NCI-H1930 (cell line): ENCODE results near the gene SIVA1.

Source experiments
- DNase-seq, 2 experiments: peaks; one replicate each; lab custom pipeline; 2025; lab: John Stamatoyannopoulos, UW

SIVA1 gene

DNA sequence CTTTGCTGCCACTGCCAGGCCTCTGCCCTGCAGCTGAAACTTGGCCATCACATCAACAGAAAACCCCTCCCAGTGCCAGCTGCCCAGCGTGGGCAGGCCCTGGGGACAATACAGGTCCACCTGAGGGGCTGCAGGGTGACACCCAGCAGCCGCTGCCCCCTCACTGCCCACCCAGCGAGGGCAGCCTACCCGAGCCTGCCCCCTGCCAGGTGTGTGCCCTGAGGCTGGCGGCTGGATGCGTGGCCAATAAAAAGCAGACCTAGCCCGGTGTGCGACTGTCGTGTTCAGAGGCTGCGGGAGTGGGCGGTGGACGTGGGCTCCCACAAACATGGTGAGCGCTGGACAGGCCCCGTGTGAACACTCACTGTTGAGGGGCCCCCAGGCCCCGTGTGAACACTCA lies 33.6 kb upstream of the SIVA1 start:
- no peak for DNase-seq

DNA sequence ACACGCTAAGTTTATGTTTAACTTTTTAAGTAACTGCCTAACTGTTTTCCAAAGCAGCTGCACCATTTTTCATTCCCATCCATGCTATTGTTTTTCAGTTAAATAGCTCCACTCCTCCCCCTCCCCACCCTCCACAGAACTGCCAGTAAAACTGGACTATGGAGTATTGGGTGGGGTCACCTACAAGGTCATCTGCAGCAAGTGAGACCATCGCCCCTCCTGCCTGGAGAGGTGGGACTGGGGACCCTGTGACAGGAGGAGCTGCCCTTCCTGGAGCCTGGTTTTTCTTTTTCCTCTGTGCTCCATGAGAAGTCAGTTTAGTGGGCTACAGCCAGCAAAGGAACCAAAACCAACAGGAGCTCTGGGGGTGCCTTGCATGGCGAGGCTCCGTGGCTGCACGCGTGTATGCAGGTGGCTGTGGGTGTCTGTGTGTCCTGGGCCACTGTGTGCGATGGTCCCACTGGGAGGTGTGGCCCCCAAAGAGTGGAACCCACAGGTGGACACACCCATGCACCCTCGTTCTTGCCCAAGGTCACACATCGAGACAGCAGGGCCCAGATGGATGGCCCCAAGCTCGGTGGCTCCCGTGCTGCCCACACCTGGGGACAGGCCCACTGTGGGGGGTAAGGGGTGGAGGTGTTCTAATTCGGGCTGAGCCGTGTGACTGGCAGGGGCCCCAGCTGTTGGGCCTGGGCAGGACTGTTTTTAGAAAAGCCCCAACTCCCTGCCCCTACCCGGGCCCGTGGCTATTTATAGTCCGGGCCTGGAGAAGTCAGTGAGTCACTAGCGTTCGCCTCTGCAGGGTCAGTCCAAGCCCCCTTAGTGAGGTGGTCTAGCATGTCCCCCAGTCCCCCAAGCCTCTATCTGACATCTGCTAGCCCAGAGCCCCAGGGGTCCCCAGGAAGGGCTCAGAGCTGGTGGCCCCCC lies 31.2 kb upstream of the SIVA1 start:
- DNase-seq, result no peak

GRCh38 chr14:104722938-104723650 lies 29.9 kb upstream of the SIVA1 start:
- DNase-seq, result no peak

DNA sequence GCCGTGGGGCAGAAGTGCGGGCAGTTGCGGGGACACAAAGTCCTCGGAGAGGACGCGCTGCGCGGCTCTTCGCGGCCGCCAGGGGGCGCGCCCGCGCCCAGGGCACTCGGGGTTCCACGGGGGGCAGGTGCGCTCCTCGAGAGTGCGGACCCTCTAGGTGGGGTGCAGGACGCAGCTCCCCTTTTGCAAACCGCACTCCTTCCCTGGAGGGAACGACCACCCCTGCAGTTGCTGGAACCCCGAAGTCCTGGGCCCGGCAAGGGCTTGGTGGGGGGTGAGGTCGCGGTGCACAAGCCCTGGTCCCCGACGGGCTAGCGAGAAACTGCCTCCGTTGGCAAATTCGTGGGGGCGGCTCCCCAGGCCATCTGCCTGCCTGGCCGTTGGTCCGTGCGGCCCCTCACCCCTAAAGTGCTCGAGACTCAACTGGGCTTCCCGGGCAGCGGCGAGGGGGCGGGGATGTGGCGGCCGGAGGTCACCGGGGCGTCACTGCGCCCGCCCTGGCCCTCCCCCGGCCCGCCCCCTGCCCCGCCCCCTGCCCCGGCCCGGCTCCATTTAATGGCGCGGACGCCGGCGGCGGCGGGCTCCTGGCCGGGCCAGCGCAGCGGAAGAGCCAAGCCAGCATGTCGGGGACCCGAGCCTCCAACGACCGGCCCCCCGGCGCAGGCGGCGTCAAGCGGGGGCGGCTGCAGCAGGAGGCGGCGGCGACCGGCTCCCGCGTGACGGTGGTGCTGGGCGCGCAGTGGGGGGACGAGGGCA lies 29.1 kb upstream of the SIVA1 start, which contains the start of gene ADSS1:
Gene ADSS1 (plus strand): TSS at position 579 of the 756 bp plus-strand sequence. CDS start 42 bp downstream, at position 621.
- DNase-seq, result peak; percentile 22 to 55

DNA sequence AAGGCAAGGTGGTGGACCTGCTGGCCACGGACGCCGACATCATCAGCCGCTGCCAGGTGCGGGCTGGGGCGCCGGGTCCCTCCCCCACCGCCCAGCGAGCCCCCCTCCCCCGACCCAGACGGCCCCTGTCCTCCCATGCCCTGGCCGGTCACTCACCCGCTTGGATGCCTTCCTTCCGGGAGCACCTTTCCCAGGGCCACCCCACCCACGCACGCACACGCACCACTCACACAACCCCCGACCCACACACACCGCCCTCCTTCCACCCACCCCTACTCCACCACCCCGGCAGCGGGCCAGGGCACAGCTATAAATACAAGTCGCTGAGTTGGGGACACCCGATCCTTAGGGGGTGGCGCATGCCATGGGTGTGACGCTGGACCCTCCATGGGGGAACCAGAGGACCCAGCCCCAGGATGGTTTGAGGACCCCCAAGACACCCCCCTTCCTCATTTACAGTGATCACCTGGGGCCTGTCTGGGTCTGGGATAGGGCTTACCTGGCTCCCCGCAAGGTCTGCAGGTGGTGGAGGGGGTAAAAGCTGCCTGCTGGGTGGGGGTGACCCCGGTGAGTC lies 28.5 kb upstream of the SIVA1 start:
- no peak for DNase-seq

GRCh38 chr14:104724981-104725771 lies 27.8 kb upstream of the SIVA1 start:
- DNase-seq, result no peak

DNA sequence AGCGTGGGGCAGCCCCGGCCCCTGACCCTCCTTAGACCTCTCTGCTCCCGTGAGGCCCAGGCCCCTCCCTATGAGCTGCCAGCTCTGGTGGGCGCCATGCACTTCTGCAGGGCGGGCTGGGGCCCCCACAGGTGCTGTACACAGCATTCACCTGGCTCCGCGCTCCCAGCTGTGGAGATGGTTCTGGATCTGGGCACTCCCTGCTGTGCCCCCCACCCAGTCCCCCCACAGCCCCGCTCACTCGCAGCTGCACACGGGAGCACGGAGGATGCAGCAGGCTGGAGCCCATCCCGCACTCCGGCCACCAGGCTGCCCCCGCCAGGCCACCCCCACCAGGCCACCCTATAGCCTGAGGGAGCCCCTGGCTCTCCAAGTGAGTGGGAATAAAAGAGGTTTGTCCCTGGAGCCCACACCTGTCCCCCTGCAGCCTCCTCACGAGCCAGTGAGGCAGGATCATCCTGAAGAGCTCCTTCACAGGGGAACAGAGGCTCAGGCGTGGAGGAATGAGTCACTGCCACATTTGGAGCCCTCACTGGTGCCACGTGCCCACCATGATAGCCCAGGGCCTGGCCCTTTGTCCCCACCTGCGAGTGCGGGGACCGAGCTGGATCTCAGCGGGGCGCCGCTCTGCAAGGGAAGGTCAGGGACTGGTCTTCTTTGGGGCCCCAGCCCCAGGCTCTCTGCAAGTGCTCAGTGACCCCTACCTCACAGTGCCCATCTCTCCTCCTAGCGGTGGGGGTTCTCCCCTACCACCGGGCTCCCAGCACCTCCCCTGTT lies 27.0 kb upstream of the SIVA1 start:
- DNase-seq, result no peak

- DNase-seq, result no peak
Measured at GRCh38 chr14:104726600-104727451, 26.1 kb upstream of the SIVA1 start.

- no peak for DNase-seq
Measured at GRCh38 chr14:104728631-104729030, 24.3 kb upstream of the SIVA1 start.

GRCh38 chr14:104729176-104729834 lies 23.6 kb upstream of the SIVA1 start:
- peak; percentile 65 to 78 for DNase-seq

GRCh38 chr14:104729835-104730181 lies 23.1 kb upstream of the SIVA1 start:
- peak; percentile 26 to 48 for DNase-seq

- no peak for DNase-seq
Measured at GRCh38 chr14:104730487-104730886, 22.5 kb upstream of the SIVA1 start.

DNA sequence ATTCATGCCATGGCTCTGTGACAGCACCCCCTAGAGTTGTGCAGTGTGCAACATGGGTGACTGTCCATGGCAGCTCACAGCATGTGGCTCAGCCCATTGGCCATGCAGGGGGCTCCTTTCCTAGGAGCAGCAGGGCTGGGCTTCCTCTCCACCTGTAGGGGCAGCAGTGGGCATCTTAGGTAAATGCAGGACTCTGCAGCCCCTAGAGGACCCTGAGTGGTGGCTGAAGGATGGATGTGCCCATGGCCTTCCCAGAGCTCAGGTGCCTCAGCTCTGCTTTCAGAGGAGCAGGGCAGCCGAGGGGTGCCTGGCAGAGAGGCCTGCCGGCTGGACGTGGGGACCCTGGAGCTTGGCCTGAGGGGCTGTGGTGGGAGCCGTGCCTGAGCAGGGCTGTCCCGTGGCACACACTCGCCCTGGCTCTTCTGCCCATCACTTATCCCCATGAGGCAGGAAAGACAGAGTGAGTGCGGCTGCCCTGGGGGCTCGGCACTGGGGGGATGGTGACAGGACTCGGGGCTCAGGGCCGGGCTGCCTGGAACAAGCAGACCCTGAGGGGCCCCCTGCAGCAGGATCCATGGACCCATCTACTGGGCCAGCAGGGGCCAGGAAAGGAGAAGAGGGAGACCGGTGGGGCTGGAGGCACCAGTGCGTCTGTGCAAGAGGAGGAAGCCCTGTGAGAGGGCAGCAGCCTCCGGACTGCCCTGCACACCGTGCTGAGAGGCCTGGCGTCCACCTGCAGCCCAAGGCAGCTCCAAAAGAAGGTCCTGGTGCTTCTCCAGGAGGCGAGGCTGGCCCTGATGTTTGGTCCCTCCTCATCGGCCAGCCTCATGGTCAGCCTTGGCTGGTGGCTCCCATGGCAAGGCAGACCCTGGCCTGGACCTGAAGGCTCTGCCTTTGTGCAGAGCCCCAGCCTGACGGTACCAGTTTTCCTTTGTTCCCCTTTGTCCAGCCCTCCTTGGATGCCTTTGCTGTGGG lies 21.3 kb upstream of the SIVA1 start:
- DNase-seq, result peak; percentile 15 to 43

- DNase-seq, result no peak
Measured at GRCh38 chr14:104732355-104732804, 20.6 kb upstream of the SIVA1 start.

GRCh38 chr14:104732931-104733681 lies 19.8 kb upstream of the SIVA1 start:
- no peak for DNase-seq

GRCh38 chr14:104734051-104734587 lies 18.8 kb upstream of the SIVA1 start:
- no peak for DNase-seq

DNA sequence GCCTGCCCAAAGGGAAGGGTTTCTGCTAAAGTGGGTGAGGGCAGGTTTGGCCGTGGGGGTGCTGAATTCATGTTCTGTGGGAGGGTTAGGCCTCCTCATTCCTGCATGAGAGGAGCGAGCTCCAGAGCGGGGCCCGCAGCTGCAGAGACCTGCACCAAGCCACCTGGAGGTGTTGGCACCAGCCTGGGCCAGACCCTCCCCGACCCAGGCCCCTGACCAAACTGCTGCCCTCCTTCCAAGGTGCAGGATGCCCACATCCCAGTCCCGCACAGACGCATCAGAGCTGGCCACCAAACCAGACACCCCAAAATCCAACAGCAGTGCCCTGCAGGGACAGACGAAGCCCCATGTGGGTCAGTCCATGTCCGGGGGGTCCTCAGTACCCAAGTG lies 18.4 kb upstream of the SIVA1 start:
- DNase-seq, result no peak
